M059J (cell line): ENCODE data around the gene IFFO2. TPM values are rescaled to one million over a fixed set of nuclear protein-coding genes. Genes with fewer than 3 reads are reported as not detected.

Experiments used
- total RNA-seq: library from RNA; depleted of rRNA; stranded (reverse); fragments of >200 nt; shearing (Covaris generic); gene quantifications from 2 replicates; pipeline ENCODE4 v1.2.3, GENCODE V29; 2014; rRNA removed

Gene IFFO2
- total RNA-seq, 1 experiment from 2014 or later: 13.2 TPM

Other genes starting within 250 kb of the IFFO2 start
- not detected in 2 replicates for gene TAS1R2, start 97.0 kb downstream of the IFFO2 start, total RNA-seq
- gene ALDH4A1, start 54.1 kb downstream of the IFFO2 start, total RNA-seq: 5.8 and 14.8 TPM in 2 replicates